ENCODE measurements around the gene SEMA4A. TPM values are rescaled to one million over a fixed set of nuclear protein-coding genes. Genes with fewer than 3 reads are reported as not detected.

The SEMA4A gene
- polyA plus RNA-seq, 6 donors from 2014 or later, result 23.3 to 37.3 (median 29.5) TPM

DNA sequence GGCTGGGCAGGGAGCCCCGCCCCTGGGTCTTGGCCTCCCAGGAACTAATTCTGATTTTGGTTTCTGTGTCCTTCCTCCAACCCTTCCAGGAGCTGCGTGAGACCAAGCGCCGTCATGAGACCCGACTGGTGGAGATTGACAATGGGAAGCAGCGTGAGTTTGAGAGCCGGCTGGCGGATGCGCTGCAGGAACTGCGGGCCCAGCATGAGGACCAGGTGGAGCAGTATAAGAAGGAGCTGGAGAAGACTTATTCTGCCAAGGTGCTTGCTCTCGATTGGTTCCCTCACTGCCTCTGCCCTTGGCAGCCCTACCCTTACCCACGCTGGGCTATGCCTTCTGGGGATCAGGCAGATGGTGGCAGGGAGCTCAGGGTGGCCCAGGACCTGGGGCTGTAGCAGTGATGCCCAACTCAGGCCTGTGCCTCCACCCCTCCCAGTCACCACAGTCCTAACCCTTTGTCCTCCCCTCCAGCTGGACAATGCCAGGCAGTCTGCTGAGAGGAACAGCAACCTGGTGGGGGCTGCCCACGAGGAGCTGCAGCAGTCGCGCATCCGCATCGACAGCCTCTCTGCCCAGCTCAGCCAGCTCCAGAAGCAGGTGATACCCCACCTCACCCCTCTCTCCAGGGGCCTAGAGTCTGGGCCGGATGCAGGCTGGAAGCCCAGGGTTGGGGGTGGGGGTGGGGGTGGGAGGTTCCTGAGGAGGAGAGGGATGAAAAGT is 18.5 kb upstream of the SEMA4A start:
- Mint-ChIP-seq H3K4me3 (no peak overlapping the region), H3K27me3 (peaks cover 10 to 51% (median 15%) of the 10 kb centered on the region in 3 donors), H3K36me3 (no peaks in the 10 kb centered on the region), H3K27ac (peak overlapping the region in 2 of 6 donors; percentile 50 to 56), H3K4me1 (peaks cover 0 to 6% (median 4%) of the 10 kb centered on the region in 3 donors), H3K9me3 (no peaks in the 10 kb centered on the region)
- DNase-seq, result no peak
- no peak for ATAC-seq (ENCODE audit: low read depth in 2 of 2)

GRCh38 chr1:156135930-156136871 is 17.2 kb upstream of the SEMA4A start:
- peak overlapping the region in 2 of 6 donors; percentile 55 to 61 for H3K27ac Mint-ChIP-seq

GRCh38 chr1:156136970-156137483 is 16.4 kb upstream of the SEMA4A start:
- no peak overlapping the region for H3K4me3 Mint-ChIP-seq
- H3K9me3 Mint-ChIP-seq, result no peaks in the 10 kb centered on the region
- DNase-seq (no peak), ATAC-seq (ENCODE audit: low read depth in 2 of 2) (no peak)
- H3K36me3 Mint-ChIP-seq, result no peaks in the 10 kb centered on the region
- peaks cover 3 to 47% (median 15%) of the 10 kb centered on the region in 3 donors for H3K27me3 Mint-ChIP-seq
- peak overlapping the region in 1 of 6 donors; percentile 55 for H3K27ac Mint-ChIP-seq
- no peaks in the 10 kb centered on the region for H3K4me1 Mint-ChIP-seq

More at GRCh38 chr1:156135930-156136871, 17.2 kb upstream of the SEMA4A start:
- ATAC-seq (ENCODE audit: low read depth in 2 of 2) (no peak), DNase-seq (no peak)
- H3K27me3 Mint-ChIP-seq, result peaks cover 3 to 47% (median 15%) of the 10 kb centered on the region in 3 donors
- no peaks in the 10 kb centered on the region for H3K9me3 Mint-ChIP-seq
- no peaks in the 10 kb centered on the region for H3K4me1 Mint-ChIP-seq
- no peak overlapping the region for H3K4me3 Mint-ChIP-seq
- H3K36me3 Mint-ChIP-seq, result no peaks in the 10 kb centered on the region

- H3K4me3 Mint-ChIP-seq, result no peak overlapping the region
Measured at GRCh38 chr1:156138458-156138867, 14.9 kb upstream of the SEMA4A start.

DNA sequence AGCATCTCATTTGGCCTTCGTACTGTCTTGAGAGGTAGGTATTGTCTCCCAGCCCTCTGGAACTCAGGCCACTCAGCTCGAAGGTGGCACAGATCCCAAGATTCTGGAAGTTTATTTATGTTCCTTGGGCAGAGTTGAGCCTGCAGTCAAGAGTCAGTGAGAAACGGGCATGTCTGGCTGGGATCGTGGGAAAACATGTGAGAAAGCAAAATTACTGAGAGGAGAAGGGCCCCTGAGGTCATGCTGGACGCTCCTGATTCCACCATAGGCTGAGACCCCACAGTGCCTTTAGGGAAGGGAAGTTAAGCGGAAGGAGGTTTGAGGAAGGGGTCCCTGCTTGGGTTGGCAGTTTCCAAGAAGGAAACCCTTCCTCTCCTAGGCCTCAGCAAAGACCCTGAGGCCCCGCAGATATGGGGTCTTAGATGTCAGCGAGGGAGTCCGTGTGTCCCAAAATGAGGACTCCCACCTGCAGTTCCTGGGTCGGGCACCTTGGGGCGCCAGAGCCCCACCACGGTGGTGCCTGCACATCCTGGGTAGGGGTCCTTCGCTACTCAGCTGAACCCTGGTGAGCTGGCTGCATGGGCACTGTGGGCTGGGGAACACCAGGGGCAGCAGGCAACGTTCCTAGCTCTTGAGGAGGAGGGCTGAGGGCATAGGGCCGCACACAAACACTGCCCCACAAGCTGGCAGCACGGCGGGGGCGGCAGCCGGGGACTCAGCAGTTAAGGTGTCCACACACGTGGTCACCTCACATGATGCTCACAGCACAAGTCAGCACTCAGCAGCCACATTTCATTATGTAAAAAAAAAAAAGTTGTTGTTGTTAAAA is 12.3 kb upstream of the SEMA4A start:
- peaks cover 0 to 26% (median 15%) of the 10 kb centered on the region in 3 donors for H3K27me3 Mint-ChIP-seq
- peaks cover 3 to 6% (median 4%) of the 10 kb centered on the region in 3 donors for H3K4me1 Mint-ChIP-seq
- H3K27ac Mint-ChIP-seq, result peak overlapping the region in 3 of 6 donors; percentile 17 to 59 (median 35)
- H3K36me3 Mint-ChIP-seq, result no peaks in the 10 kb centered on the region
- peak overlapping the region in 1 of 8 donors; percentile 35 for H3K4me3 Mint-ChIP-seq
- DNase-seq (no peak), ATAC-seq (ENCODE audit: low read depth in 2 of 2) (no peak)
- no peaks in the 10 kb centered on the region for H3K9me3 Mint-ChIP-seq

More at GRCh38 chr1:156138458-156138867, 14.9 kb upstream of the SEMA4A start:
- peak overlapping the region in 1 of 6 donors; percentile 57 for H3K27ac Mint-ChIP-seq
- peaks cover 3 to 47% (median 15%) of the 10 kb centered on the region in 3 donors for H3K27me3 Mint-ChIP-seq
- H3K36me3 Mint-ChIP-seq, result no peaks in the 10 kb centered on the region
- DNase-seq (no peak), ATAC-seq (ENCODE audit: low read depth in 2 of 2) (no peak)
- no peaks in the 10 kb centered on the region for H3K4me1 Mint-ChIP-seq
- H3K9me3 Mint-ChIP-seq, result no peaks in the 10 kb centered on the region

GRCh38 chr1:156143765-156144489 is 9.5 kb upstream of the SEMA4A start:
- Mint-ChIP-seq H3K27me3 (peaks cover 0 to 10% (median 7%) of the 10 kb centered on the region in 3 donors), H3K36me3 (no peaks in the 10 kb centered on the region), H3K4me1 (peaks cover 22 to 32% (median 32%) of the 10 kb centered on the region in 3 donors), H3K9me3 (peaks cover 0 to 3% (median 0%) of the 10 kb centered on the region in 7 donors), H3K4me3 (peak overlapping the region in 1 of 8 donors; percentile 5), H3K27ac (no peak overlapping the region)
- no peak for DNase-seq
- ATAC-seq (ENCODE audit: low read depth in 2 of 2), result no peak

DNA sequence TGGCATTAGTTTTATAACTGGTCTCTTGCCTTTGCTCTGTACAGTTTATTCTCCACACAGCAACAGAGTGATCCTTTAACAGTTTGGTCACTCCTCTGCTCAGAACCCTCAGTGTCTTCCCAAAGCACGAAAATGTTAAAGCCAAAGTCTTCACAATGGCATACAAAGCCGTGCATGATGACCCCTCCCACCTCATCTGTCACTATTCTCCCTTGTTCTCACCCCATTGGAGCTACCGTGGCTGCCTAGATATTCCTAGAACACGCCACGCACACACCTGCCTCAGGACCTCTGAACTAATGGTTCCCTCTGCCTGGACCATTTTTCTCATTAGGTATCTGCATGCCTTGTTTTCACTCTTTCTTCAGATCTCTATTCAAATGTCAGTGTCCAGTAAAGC is 8.6 kb upstream of the SEMA4A start:
- no peaks in the 10 kb centered on the region for H3K36me3 Mint-ChIP-seq
- no peak for DNase-seq
- no peak for ATAC-seq (ENCODE audit: low read depth in 2 of 2)
- H3K27ac Mint-ChIP-seq, result no peak overlapping the region
- H3K4me3 Mint-ChIP-seq, result peak overlapping the region in 1 of 8 donors; percentile 35
- peaks cover 30 to 40% (median 40%) of the 10 kb centered on the region in 3 donors for H3K4me1 Mint-ChIP-seq
- peaks cover 0 to 2% (median 0%) of the 10 kb centered on the region in 3 donors for H3K27me3 Mint-ChIP-seq
- peaks cover 0 to 3% (median 0%) of the 10 kb centered on the region in 7 donors for H3K9me3 Mint-ChIP-seq

GRCh38 chr1:156145650-156146019 is 7.8 kb upstream of the SEMA4A start:
- DNase-seq (no peak), ATAC-seq (ENCODE audit: low read depth in 2 of 2) (no peak)
- H3K36me3 Mint-ChIP-seq, result no peaks in the 10 kb centered on the region
- H3K27ac Mint-ChIP-seq, result peak overlapping the region in 3 of 6 donors; percentile 62 to 96 (median 83)
- H3K4me3 Mint-ChIP-seq, result peak overlapping the region in 4 of 8 donors; percentile 16 to 92 (median 53)
- peaks cover 0 to 3% (median 0%) of the 10 kb centered on the region in 7 donors for H3K9me3 Mint-ChIP-seq
- H3K4me1 Mint-ChIP-seq, result peaks cover 39 to 49% (median 49%) of the 10 kb centered on the region in 3 donors
- no peaks in the 10 kb centered on the region for H3K27me3 Mint-ChIP-seq

DNA sequence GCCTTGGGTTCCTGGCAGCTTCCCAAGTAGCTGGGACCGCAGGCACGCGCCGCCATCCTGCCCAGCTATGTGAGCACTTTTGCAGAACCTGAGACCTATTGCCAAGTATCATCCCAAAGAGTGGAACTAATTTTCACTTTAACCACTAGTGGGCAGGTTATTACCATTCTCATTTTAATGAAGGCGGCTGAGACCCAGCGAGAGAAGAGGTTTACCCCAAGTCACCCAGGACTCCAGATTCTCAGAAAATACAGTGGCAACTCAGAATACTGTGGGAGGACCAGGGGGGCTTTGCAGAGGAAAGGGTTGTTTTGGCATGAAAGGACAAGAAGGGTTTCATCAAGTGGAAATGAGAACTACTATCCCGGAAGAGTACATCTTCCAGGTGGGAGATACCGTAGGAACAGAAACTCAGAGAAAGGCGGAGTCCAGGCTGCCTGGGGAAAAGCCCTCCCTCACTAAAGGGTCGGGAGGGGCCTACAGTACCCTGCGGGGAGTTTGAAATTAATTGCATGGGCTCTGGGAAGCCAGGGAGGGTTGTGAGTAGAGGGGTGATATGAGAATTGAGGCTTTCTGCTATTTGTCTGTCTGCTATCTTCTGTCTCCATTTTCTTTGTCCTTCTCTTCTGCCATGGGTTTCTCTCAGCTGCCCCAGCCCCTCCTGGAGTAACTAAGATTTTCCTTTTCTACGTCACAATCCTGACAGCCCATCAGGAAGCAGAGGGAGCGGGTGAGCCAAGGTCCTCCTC is 7.2 kb upstream of the SEMA4A start:
- H3K4me3 Mint-ChIP-seq, result peak overlapping the region; percentile 16 to 92 (median 88)
- H3K27me3 Mint-ChIP-seq, result no peaks in the 10 kb centered on the region
- no peaks in the 10 kb centered on the region for H3K36me3 Mint-ChIP-seq
- peaks cover 0 to 3% (median 0%) of the 10 kb centered on the region in 7 donors for H3K9me3 Mint-ChIP-seq
- peak overlapping the region in 5 of 6 donors; percentile 62 to 96 (median 88) for H3K27ac Mint-ChIP-seq
- ATAC-seq (ENCODE audit: low read depth in 2 of 2), result peak; percentile 49 to 63
- peak; percentile 73 for DNase-seq
- peaks cover 44 to 55% (median 55%) of the 10 kb centered on the region in 3 donors for H3K4me1 Mint-ChIP-seq

GRCh38 chr1:156146769-156147405 is 6.5 kb upstream of the SEMA4A start:
- peaks cover 0 to 3% (median 0%) of the 10 kb centered on the region in 7 donors for H3K9me3 Mint-ChIP-seq

GRCh38 chr1:156148216-156148615 is 5.2 kb upstream of the SEMA4A start:
- H3K27ac Mint-ChIP-seq, result peak overlapping the region; percentile 88 to 98 (median 94)
- H3K4me1 Mint-ChIP-seq, result peaks cover 59 to 75% (median 74%) of the 10 kb centered on the region in 3 donors
- DNase-seq (peak; percentile 80), ATAC-seq (ENCODE audit: low read depth in 2 of 2) (peak; percentile 74 to 75)
- H3K27me3 Mint-ChIP-seq, result no peaks in the 10 kb centered on the region
- H3K36me3 Mint-ChIP-seq, result no peaks in the 10 kb centered on the region
- peak overlapping the region; percentile 27 to 92 (median 81) for H3K4me3 Mint-ChIP-seq
- peaks cover 0 to 3% (median 0%) of the 10 kb centered on the region in 7 donors for H3K9me3 Mint-ChIP-seq

More at GRCh38 chr1:156146769-156147405, 6.5 kb upstream of the SEMA4A start:
- no peak for DNase-seq
- H3K4me1 Mint-ChIP-seq, result peaks cover 48 to 62% (median 61%) of the 10 kb centered on the region in 3 donors
- H3K27me3 Mint-ChIP-seq, result no peaks in the 10 kb centered on the region
- H3K27ac Mint-ChIP-seq, result peak overlapping the region in 5 of 6 donors; percentile 54 to 91 (median 78)
- no peaks in the 10 kb centered on the region for H3K36me3 Mint-ChIP-seq
- ATAC-seq (ENCODE audit: low read depth in 2 of 2), result no peak
- H3K4me3 Mint-ChIP-seq, result peak overlapping the region in 5 of 8 donors; percentile 61 to 92 (median 77)
